GM23338 (cell line): ENCODE measurements around the gene DUS2. TPM values are rescaled to one million over a fixed set of nuclear protein-coding genes. Genes with fewer than 3 reads are reported as not detected.

ENCODE experiments used
- ATAC-seq: fragments of 200-7000 bp; cut with Tn5 transposase; 3 replicates; pipeline ENCODE4 v1.9.1; 2020
- DNase-seq: peaks from one replicate; pipeline ENCODE4 v3.0.0-alpha.2; 2015; ENCODE audit warnings: low spot score
- H2AFZ ChIP-seq: fragments of 200-600 bp; sonication (generic); 2 replicates; pipeline ENCODE4 v1.8.0; 2016; ENCODE audit warnings: antibody characterized with exemption, mild to moderate bottlenecking, moderate library complexity
- H3F3A ChIP-seq: fragments of 200-600 bp; sonication (generic); replicated peaks from 2 replicates; pipeline ENCODE4 v1.8.0; 2017; ENCODE audit warnings: antibody characterized with exemption, mixed run types, low read depth
- H3K27ac ChIP-seq: fragments of 200-600 bp; sonication (generic); 2 replicates; pipeline ENCODE4 v1.6.1; 2016; ENCODE audit warnings: low read depth
- H3K27me3 ChIP-seq: fragments of 200-600 bp; sonication (generic); 2 replicates; pipeline ENCODE4 v1.8.0; 2016; ENCODE audit warnings: mild to moderate bottlenecking, mixed run types, moderate library complexity; ENCODE audit not compliant: insufficient read depth
- H3K36me3 ChIP-seq: fragments of 200-600 bp; sonication (generic); 2 replicates; pipeline ENCODE4 v1.8.0; 2016; ENCODE audit warnings: mild to moderate bottlenecking; ENCODE audit not compliant: insufficient read depth
- H3K4me1 ChIP-seq: fragments of 200-600 bp; sonication (generic); 2 replicates; pipeline ENCODE4 v1.8.0; 2016; ENCODE audit warnings: mild to moderate bottlenecking, moderate library complexity; ENCODE audit not compliant: insufficient read depth
- H3K4me2 ChIP-seq: fragments of 200-600 bp; sonication (generic); 2 replicates; pipeline ENCODE4 v1.7.1; 2017; ENCODE audit warnings: mixed run types
- H3K4me3 ChIP-seq: fragments of 200-600 bp; sonication (generic); 2 replicates; pipeline ENCODE4 v1.6.1; 2016; ENCODE audit warnings: mixed run types
- H3K79me2 ChIP-seq: fragments of 200-600 bp; sonication (generic); replicated peaks from 2 replicates; pipeline ENCODE4 v1.8.0; 2017; ENCODE audit warnings: mild to moderate bottlenecking; ENCODE audit not compliant: insufficient read depth
- H3K9me2 ChIP-seq: fragments of 200-600 bp; sonication (generic); 2 replicates; pipeline ENCODE4 v1.8.0; 2017; ENCODE audit not compliant: insufficient read depth
- H4K20me1 ChIP-seq: fragments of 200-600 bp; sonication (generic); replicated peaks from 2 replicates; pipeline ENCODE4 v1.8.0; 2017; ENCODE audit warnings: mild to moderate bottlenecking; ENCODE audit not compliant: insufficient read depth
- H3K27ac Mint-ChIP-seq: 2 replicates; pipeline ENCODE4 v1.8.0; 2020; ENCODE audit warnings: inconsistent platforms, mild to moderate bottlenecking, moderate library complexity, mixed read lengths
- H3K27me3 Mint-ChIP-seq: 3 replicates; pipeline ENCODE4 v1.8.0; 2022; ENCODE audit warnings: low read depth, mild to moderate bottlenecking, moderate library complexity, mixed read lengths, inconsistent platforms; ENCODE audit not compliant: insufficient read depth, poor library complexity
- H3K36me3 Mint-ChIP-seq: 3 replicates; pipeline ENCODE4 v1.8.0; 2021; ENCODE audit warnings: low read depth, mild to moderate bottlenecking, inconsistent platforms, moderate library complexity, mixed read lengths
- H3K4me1 Mint-ChIP-seq: 3 replicates; pipeline ENCODE4 v1.8.0; 2020; ENCODE audit warnings: mild to moderate bottlenecking, inconsistent platforms, mixed read lengths
- H3K4me3 Mint-ChIP-seq: 3 replicates; pipeline ENCODE4 v1.8.0; 2021; ENCODE audit warnings: moderate library complexity, mild to moderate bottlenecking, inconsistent platforms, mixed read lengths
- H3K9me3 Mint-ChIP-seq: 3 replicates; pipeline ENCODE4 v1.8.0; 2020; ENCODE audit warnings: moderate library complexity, mild to moderate bottlenecking, inconsistent platforms, mixed read lengths
- CREB1 ChIP-seq: fragments of 250-450 bp; sonication (Bioruptor Pico); IDR thresholded peaks from 2 replicates; pipeline ENCODE4 v1.5.0; 2020; ENCODE audit warnings: low read depth, mild to moderate bottlenecking, moderate library complexity
- EZH2 ChIP-seq: fragments of 200-600 bp; sonication (generic); IDR thresholded peaks from one replicate; pipeline ENCODE4 v1.8.0; 2017; ENCODE audit warnings: antibody characterized with exemption, mild to moderate bottlenecking, low read depth; ENCODE audit not compliant: unreplicated experiment
- EZH2phosphoT487 ChIP-seq: fragments of 200-600 bp; sonication (generic); IDR thresholded peaks from one replicate; pipeline ENCODE4 v1.8.1; 2018; ENCODE audit warnings: antibody characterized with exemption; ENCODE audit not compliant: unreplicated experiment
- JUNB ChIP-seq: IDR thresholded peaks from one replicate; pipeline ENCODE4 v1.6.1; 2016; ENCODE audit warnings: antibody characterized with exemption; ENCODE audit not compliant: unreplicated experiment
- NANOG ChIP-seq: IDR thresholded peaks from 2 replicates; pipeline ENCODE4 v1.6.1; 2016; ENCODE audit warnings: antibody characterized with exemption, borderline replicate concordance
- POLR2AphosphoS5 ChIP-seq: IDR thresholded peaks from 2 replicates; pipeline ENCODE4 v1.6.1; 2016; ENCODE audit warnings: antibody characterized with exemption, low read depth
- STAT1 ChIP-seq: IDR thresholded peaks from one replicate; pipeline ENCODE4 v1.6.1; 2016; ENCODE audit warnings: antibody characterized with exemption; ENCODE audit not compliant: unreplicated experiment
- ZNF114 ChIP-seq: fragments of 250-450 bp; sonication (Bioruptor Pico); IDR thresholded peaks from 2 replicates; pipeline ENCODE4 v1.5.0; 2020; ENCODE audit warnings: mild to moderate bottlenecking, moderate library complexity
- ZNF331 ChIP-seq: fragments of 250-450 bp; sonication (Bioruptor Pico); IDR thresholded peaks from 2 replicates; pipeline ENCODE4 v1.5.0; 2020; ENCODE audit warnings: low read depth, mild to moderate bottlenecking, moderate library complexity
- polyA plus RNA-seq: library from polyadenylated mRNA; unstranded; fragments of >200 nt; fragmentation: Nextera tagmentation; extraction: Ambion mirVana; gene quantifications from 2 replicates; pipeline ENCODE4 v1.2.1, GENCODE V29; 2016
- total RNA-seq: library from RNA; depleted of rRNA; stranded (reverse); fragments of >200 nt; shearing (Covaris generic); gene quantifications from 2 replicates; pipeline ENCODE4 v1.2.3, GENCODE V29; 2014
- TF ChIP-seq, protein P1 (sequence below): IDR thresholded peaks from one replicate; pipeline ENCODE4 v1.6.1; 2018; ENCODE audit warnings: antibody characterized with exemption; ENCODE audit not compliant: unreplicated experiment
- TF ChIP-seq, protein P2 (sequence below): fragments of 250-450 bp; sonication (Bioruptor Pico); IDR thresholded peaks from 2 replicates; pipeline ENCODE4 v1.5.0; 2020; ENCODE audit warnings: mild to moderate bottlenecking, moderate library complexity
- TF ChIP-seq, protein P3 (sequence below), 2 experiments: fragments of 200-600 bp in 1 of 2; sonication (generic) in 1 of 2; conservative IDR thresholded peaks; 2 replicates each; pipeline versions ENCODE4 v1.5.1 to v1.6.1; 2016 to 2017; ENCODE audit warnings: antibody characterized with exemption in 2 of 2, low read depth in 2 of 2, mild to moderate bottlenecking in 2 of 2, moderate library complexity in 1 of 2
- TF ChIP-seq, protein P4 (sequence below): IDR thresholded peaks from 2 replicates; pipeline ENCODE4 v1.6.1; 2016; ENCODE audit warnings: antibody characterized with exemption

DUS2 gene
- total and polyA plus RNA-seq, 2 experiments from 2014 or later, result 13.3 to 26.4 TPM

DNA sequence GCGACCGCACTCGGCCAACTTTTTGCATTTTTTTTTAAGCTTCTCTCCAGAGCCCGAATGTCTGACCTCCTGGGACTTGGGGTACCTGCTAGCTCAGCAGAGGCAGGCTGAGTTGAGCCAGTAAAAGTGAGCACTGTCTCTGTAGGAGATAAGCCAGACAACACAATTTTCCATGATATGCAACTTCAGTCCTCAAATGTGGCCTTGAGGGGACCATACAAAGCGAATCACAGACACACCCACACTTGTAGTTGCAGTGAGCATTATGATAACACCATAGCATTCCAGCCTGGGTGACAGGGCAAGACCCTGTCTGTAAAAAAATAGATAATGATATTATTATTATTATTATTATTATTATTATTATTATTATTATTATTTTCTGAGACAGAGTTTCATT, 26.4 kb upstream of the DUS2 start:
- Histone ChIP-seq H3K79me2 (no peaks in the 10 kb centered on the region), H3K36me3 (no peaks in the 10 kb centered on the region), H3F3A (0 out of 2 replicates have a peak, but pooled peaks cover 3% of the 10 kb centered on the region), H2AFZ (no peak overlapping the region), H3K4me3 (no peak overlapping the region), H3K9me2 (no peaks in the 10 kb centered on the region), H3K27me3 (peaks cover 3% of the 10 kb centered on the region; the same call in 1 of the 2 replicates), H3K27ac (no peak overlapping the region), H3K4me2 (no peak overlapping the region), H3K4me1 (no peaks in the 10 kb centered on the region), H4K20me1 (no peaks in the 10 kb centered on the region)
- ATAC-seq (no peak), DNase-seq (no peak)
- Mint-ChIP-seq H3K9me3 (no peaks in the 10 kb centered on the region), H3K36me3 (no peaks in the 10 kb centered on the region), H3K4me1 (no peaks in the 10 kb centered on the region), H3K27ac (no peak overlapping the region), H3K4me3 (no peak overlapping the region), H3K27me3 (peaks cover 15% of the 10 kb centered on the region)
- TF ChIP-seq, protein P1, sequence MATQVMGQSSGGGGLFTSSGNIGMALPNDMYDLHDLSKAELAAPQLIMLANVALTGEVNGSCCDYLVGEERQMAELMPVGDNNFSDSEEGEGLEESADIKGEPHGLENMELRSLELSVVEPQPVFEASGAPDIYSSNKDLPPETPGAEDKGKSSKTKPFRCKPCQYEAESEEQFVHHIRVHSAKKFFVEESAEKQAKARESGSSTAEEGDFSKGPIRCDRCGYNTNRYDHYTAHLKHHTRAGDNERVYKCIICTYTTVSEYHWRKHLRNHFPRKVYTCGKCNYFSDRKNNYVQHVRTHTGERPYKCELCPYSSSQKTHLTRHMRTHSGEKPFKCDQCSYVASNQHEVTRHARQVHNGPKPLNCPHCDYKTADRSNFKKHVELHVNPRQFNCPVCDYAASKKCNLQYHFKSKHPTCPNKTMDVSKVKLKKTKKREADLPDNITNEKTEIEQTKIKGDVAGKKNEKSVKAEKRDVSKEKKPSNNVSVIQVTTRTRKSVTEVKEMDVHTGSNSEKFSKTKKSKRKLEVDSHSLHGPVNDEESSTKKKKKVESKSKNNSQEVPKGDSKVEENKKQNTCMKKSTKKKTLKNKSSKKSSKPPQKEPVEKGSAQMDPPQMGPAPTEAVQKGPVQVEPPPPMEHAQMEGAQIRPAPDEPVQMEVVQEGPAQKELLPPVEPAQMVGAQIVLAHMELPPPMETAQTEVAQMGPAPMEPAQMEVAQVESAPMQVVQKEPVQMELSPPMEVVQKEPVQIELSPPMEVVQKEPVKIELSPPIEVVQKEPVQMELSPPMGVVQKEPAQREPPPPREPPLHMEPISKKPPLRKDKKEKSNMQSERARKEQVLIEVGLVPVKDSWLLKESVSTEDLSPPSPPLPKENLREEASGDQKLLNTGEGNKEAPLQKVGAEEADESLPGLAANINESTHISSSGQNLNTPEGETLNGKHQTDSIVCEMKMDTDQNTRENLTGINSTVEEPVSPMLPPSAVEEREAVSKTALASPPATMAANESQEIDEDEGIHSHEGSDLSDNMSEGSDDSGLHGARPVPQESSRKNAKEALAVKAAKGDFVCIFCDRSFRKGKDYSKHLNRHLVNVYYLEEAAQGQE, result no peak
- TF ChIP-seq EZH2phosphoT487, result no peak
- TF ChIP-seq, protein P2, sequence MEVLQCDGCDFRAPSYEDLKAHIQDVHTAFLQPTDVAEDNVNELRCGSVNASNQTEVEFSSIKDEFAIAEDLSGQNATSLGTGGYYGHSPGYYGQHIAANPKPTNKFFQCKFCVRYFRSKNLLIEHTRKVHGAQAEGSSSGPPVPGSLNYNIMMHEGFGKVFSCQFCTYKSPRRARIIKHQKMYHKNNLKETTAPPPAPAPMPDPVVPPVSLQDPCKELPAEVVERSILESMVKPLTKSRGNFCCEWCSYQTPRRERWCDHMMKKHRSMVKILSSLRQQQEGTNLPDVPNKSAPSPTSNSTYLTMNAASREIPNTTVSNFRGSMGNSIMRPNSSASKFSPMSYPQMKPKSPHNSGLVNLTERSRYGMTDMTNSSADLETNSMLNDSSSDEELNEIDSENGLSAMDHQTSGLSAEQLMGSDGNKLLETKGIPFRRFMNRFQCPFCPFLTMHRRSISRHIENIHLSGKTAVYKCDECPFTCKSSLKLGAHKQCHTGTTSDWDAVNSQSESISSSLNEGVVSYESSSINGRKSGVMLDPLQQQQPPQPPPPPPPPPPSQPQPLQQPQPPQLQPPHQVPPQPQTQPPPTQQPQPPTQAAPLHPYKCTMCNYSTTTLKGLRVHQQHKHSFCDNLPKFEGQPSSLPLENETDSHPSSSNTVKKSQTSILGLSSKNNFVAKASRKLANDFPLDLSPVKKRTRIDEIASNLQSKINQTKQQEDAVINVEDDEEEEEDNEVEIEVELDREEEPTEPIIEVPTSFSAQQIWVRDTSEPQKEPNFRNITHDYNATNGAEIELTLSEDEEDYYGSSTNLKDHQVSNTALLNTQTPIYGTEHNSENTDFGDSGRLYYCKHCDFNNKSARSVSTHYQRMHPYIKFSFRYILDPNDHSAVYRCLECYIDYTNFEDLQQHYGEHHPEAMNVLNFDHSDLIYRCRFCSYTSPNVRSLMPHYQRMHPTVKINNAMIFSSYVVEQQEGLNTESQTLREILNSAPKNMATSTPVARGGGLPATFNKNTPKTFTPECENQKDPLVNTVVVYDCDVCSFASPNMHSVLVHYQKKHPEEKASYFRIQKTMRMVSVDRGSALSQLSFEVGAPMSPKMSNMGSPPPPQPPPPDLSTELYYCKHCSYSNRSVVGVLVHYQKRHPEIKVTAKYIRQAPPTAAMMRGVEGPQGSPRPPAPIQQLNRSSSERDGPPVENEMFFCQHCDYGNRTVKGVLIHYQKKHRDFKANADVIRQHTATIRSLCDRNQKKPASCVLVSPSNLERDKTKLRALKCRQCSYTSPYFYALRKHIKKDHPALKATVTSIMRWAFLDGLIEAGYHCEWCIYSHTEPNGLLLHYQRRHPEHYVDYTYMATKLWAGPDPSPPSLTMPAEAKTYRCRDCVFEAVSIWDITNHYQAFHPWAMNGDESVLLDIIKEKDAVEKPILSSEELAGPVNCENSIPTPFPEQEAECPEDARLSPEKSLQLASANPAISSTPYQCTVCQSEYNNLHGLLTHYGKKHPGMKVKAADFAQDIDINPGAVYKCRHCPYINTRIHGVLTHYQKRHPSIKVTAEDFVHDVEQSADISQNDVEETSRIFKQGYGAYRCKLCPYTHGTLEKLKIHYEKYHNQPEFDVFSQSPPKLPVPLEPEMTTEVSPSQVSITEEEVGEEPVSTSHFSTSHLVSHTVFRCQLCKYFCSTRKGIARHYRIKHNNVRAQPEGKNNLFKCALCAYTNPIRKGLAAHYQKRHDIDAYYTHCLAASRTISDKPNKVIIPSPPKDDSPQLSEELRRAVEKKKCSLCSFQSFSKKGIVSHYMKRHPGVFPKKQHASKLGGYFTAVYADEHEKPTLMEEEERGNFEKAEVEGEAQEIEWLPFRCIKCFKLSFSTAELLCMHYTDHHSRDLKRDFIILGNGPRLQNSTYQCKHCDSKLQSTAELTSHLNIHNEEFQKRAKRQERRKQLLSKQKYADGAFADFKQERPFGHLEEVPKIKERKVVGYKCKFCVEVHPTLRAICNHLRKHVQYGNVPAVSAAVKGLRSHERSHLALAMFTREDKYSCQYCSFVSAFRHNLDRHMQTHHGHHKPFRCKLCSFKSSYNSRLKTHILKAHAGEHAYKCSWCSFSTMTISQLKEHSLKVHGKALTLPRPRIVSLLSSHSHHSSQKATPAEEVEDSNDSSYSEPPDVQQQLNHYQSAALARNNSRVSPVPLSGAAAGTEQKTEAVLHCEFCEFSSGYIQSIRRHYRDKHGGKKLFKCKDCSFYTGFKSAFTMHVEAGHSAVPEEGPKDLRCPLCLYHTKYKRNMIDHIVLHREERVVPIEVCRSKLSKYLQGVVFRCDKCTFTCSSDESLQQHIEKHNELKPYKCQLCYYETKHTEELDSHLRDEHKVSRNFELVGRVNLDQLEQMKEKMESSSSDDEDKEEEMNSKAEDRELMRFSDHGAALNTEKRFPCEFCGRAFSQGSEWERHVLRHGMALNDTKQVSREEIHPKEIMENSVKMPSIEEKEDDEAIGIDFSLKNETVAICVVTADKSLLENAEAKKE (CRISPR knock-in tag), result no peak
- TF ChIP-seq, protein P3, sequence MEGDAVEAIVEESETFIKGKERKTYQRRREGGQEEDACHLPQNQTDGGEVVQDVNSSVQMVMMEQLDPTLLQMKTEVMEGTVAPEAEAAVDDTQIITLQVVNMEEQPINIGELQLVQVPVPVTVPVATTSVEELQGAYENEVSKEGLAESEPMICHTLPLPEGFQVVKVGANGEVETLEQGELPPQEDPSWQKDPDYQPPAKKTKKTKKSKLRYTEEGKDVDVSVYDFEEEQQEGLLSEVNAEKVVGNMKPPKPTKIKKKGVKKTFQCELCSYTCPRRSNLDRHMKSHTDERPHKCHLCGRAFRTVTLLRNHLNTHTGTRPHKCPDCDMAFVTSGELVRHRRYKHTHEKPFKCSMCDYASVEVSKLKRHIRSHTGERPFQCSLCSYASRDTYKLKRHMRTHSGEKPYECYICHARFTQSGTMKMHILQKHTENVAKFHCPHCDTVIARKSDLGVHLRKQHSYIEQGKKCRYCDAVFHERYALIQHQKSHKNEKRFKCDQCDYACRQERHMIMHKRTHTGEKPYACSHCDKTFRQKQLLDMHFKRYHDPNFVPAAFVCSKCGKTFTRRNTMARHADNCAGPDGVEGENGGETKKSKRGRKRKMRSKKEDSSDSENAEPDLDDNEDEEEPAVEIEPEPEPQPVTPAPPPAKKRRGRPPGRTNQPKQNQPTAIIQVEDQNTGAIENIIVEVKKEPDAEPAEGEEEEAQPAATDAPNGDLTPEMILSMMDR (conservative IDR thresholded peaks at IDR 0.05; ENCODE audit: low read depth in 2 of 2), result no peak
- no peak for TF ChIP-seq NANOG
- TF ChIP-seq JUNB, result no peak
- no peak for TF ChIP-seq POLR2AphosphoS5
- no peak for TF ChIP-seq STAT1
- no peak for TF ChIP-seq ZNF331 (CRISPR knock-in tag)
- TF ChIP-seq ZNF114 (CRISPR knock-in tag), result no peak
- no peak for TF ChIP-seq EZH2
- TF ChIP-seq, protein P4, sequence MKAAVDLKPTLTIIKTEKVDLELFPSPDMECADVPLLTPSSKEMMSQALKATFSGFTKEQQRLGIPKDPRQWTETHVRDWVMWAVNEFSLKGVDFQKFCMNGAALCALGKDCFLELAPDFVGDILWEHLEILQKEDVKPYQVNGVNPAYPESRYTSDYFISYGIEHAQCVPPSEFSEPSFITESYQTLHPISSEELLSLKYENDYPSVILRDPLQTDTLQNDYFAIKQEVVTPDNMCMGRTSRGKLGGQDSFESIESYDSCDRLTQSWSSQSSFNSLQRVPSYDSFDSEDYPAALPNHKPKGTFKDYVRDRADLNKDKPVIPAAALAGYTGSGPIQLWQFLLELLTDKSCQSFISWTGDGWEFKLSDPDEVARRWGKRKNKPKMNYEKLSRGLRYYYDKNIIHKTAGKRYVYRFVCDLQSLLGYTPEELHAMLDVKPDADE, result no peak
- no peak for TF ChIP-seq CREB1 (CRISPR knock-in tag)
